GM19372 (cell line): ENCODE results near the gene ZNF667.

Experiments
- ATAC-seq: cut with Tn5 transposase; IDR thresholded peaks from one replicate; pipeline ENCODE4 v1.9.1; 2021; ENCODE audit warnings: mild to moderate bottlenecking, low read depth, moderate library complexity; ENCODE audit not compliant: unreplicated experiment

ZNF667 gene

DNA sequence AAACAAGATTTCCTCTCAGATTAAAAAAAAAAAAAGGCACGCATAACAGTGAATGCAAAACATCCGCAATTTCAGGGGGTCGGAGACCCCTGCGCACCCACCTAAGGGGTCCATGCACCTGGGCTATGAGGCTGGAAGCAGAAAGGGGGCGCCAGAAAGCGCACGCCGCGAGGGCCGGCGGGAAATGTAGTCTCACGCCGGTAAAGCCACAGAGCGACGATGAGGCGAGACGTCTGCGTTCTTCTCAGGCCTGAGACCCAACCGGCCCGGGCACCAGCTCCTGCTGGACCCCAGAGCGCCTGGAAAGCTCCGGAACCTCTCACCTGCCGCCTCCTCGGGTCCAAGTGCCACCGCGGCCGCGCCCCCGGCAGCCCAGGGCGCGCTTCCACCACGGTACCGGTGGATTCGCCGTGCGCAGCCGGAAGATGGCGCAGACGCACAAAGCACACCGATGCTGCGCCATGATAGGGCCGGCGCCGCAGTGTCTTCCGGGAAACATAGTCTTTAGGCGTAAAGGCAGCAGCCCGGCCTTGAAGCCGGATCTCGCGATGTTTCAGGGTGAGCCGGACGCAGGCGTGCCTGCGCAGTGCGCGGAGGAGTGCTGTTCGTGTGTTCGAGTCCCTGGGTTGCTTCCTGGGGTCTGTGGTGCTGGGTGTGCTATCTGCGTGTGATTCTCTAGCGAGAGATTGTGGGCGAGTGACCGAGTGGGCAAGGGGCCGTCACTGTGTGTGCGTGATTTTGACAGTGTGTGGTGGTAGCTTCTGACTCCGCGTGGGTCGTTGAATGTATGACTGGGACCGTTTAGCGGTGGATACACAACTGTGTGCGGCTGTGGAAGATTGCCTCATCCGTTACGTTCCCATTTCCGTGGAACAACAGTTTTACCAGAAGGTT is 83.8 kb downstream of the ZNF667 start, which contains the start of gene ZNF582:
Gene ZNF582, minus strand, starts transcription at position 416 of the 894 bp plus-strand sequence. CDS start 1,782 bp downstream, outside the sequence.
- ATAC-seq: peak; percentile 91
